ENCODE results near the gene ACOT9.

ACOT9 gene

DNA sequence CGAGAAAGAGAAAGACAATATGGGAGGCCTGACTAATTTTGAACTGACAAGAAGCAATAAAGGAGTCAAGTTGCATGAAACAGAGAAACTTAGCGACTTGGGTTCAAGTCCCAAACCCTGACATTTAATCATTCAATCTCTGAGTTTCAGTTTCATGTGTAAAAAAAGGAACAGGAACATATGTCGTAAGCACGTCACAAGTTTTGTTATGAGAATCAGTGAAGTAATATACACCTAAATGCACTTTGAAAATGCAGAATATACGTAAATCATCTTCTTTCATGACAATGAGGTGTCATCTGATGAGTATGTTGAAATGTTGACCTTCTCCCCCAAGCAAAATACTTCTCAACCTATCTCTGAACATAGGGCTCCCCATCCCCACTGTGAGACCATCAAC is 10.4 kb downstream of the ACOT9 start:
- H3K4me3 ChIP-seq (ENCODE audit: low read depth, low read length): no peak overlapping the region
- no peak for TF ChIP-seq CTCF (conservative IDR thresholded peaks at IDR 0.05; ENCODE audit: low read depth, low read length)
- DNase-seq (ENCODE audit: low read depth): no peak

DNA sequence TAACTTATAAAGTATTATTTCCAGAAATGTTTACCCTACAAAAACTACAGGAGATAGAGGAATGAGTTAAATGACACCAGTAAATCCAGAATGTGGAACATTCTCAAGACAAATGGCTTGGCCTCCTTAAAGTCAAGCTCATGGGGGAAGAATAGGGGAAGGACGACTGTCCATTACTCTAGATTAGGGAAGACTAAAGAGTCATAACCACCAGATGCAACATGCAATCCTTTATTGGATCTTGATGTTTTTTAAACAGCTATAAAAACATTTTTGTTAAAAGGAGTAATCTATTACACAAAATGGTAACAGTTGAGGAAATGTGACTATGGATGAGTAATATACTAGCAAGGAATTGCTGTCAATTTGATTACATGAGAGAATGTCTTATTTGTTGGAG is 11.1 kb downstream of the ACOT9 start:
- no peak overlapping the region for H3K4me3 ChIP-seq (ENCODE audit: low read depth, low read length)
- DNase-seq (ENCODE audit: low read depth): no peak
- TF ChIP-seq CTCF (conservative IDR thresholded peaks at IDR 0.05; ENCODE audit: low read depth, low read length): no peak

GRCh38 chrX:23729214-23729613 is 13.9 kb downstream of the ACOT9 start:
- no peak overlapping the region for H3K4me3 ChIP-seq (ENCODE audit: low read depth, low read length)
- TF ChIP-seq CTCF (conservative IDR thresholded peaks at IDR 0.05; ENCODE audit: low read depth, low read length): no peak
- DNase-seq (ENCODE audit: low read depth): no peak

DNA sequence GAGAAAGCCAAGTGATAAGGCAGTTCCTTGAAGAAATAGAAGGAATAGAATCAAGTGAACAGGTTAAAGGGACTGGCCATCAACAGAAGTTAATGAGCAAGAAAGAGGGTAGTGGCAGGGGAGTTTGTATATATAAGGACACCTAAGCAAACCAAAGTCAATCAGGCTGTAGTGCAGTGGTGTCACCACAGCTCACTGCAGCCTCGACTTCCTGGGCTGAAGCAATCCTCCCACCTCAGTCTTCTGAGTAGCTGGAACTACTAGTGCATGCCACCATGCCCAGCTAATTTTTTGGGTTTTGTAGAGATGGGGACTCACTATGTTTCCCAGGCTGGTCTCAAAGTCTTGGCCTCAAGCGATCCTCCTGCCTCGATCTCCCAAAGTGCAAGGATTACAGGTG is 15.9 kb downstream of the ACOT9 start:
- no peak for DNase-seq (ENCODE audit: low read depth)
- no peak for TF ChIP-seq CTCF (conservative IDR thresholded peaks at IDR 0.05; ENCODE audit: low read depth, low read length)
- H3K4me3 ChIP-seq (ENCODE audit: low read depth, low read length): no peak overlapping the region

DNA sequence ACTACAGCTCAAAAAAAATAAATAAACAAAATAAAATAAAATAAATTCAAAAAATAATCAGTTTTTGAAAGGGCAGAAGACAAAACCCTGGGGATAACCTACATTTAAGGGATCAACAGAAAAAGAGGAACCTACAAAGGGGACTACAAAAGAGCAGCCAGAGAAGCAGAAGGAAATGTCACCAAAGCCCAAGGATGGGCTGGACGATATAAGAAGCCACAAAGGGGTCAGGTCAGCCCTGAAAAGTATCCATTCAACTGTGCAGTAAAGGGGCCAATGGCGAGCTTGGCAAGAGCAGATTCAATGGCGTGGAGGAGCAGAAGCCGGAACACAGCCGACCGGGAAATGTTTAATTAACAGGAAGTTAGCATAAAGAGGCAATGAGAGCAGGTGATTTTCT is 16.9 kb downstream of the ACOT9 start:
- no peak for DNase-seq (ENCODE audit: low read depth)
- H3K4me3 ChIP-seq (ENCODE audit: low read depth, low read length): no peak overlapping the region
- no peak for TF ChIP-seq CTCF (conservative IDR thresholded peaks at IDR 0.05; ENCODE audit: low read depth, low read length)

DNA sequence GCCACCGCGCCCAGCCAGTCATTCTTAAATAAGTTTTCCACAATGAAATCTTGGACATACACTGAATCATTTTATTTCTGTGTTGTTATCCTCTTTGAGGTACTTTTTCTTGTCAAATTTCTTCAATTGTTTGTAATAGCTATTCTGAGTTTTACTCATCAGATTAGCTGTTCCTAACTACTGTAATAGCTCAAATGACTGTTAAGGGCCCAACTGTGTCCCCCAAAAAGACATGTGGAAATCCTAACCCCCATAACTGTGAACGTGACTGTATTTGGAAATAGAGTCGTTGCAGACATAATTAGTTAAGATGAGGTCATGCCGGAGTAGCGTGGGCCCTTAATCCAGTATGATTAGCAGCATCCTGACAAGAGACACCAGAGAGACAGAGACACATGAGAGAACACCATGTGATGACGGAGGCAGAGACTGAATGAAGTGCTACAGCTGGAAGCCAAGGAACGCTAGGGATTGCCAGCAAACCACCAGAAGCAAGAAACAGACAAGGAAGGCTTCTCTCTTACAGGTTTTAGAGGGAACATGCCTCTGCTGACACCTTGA is 22.9 kb downstream of the ACOT9 start:
- no peak overlapping the region for H3K4me3 ChIP-seq (ENCODE audit: low read depth, low read length)
- TF ChIP-seq CTCF (conservative IDR thresholded peaks at IDR 0.05; ENCODE audit: low read depth, low read length): no peak
- no peak for DNase-seq (ENCODE audit: low read depth)

GRCh38 chrX:23705235-23705634 is 37.8 kb downstream of the ACOT9 start:
- TF ChIP-seq CTCF (conservative IDR thresholded peaks at IDR 0.05; ENCODE audit: low read depth, low read length): no peak
- DNase-seq (ENCODE audit: low read depth): no peak
- H3K4me3 ChIP-seq (ENCODE audit: low read depth, low read length): no peak overlapping the region

Measured in choroid plexus epithelial cell (primary cell).